Suppressor macrophage (primary cell): Measurements from ENCODE around the gene FALEC.
A peak's percentile ranks its signal among the peaks of the same experiment; 100 is the strongest.

ENCODE experiments used
- DNase-seq, 4 experiments: peaks; one replicate each; pipeline ENCODE4 v3.0.0-alpha.2; 2020 to 2022
- total RNA-seq, 17 experiments: gene quantifications; one replicate each; lab custom pipeline; 2026; ENCODE audit warnings: mixed read lengths in 6 of 17, inconsistent platforms in 3 of 17; lab: John Stamatoyannopoulos, UW

The FALEC gene
- 0 to 0.66 (median 0.03) reads per million in 17 experiments for total RNA-seq

- DNase-seq = peak; percentile 98 to 99 (median 98)
Measured at GRCh38 chr1:150515328-150516049, at the start of gene FALEC. TSS of gene FALEC (plus strand) at chr1:150515752.

GRCh38 chr1:150466964-150467363 is 48.6 kb upstream of the FALEC start:
- DNase-seq = no peak

DNA sequence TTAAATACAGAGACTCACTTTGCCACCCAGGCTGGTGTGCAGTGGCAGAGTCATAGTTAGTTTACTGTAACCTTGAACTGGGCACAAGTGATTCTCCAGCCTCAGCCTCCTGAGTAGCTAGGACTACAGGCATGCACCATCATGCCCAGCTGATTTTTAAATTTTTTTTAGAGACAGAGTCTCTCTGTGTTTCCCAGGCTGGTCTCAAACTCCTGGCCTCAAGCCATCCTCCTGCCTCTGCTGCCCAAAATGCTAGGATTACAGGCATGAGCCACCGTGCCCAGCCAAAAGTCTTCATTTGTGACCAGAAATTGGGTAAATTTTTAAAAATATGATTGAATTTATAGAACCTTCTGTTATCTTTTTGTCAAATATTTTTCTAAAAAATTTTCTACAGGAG is 46.3 kb upstream of the FALEC start:
- no peak for DNase-seq

GRCh38 chr1:150472601-150473200 is 42.9 kb upstream of the FALEC start:
- DNase-seq = no peak

GRCh38 chr1:150473659-150474058 is 41.9 kb upstream of the FALEC start:
- DNase-seq = no peak

- DNase-seq = no peak
Measured at GRCh38 chr1:150474869-150475268, 40.7 kb upstream of the FALEC start.

GRCh38 chr1:150476754-150477153 is 38.8 kb upstream of the FALEC start:
- DNase-seq = no peak

GRCh38 chr1:150477320-150477719 is 38.2 kb upstream of the FALEC start:
- no peak for DNase-seq

GRCh38 chr1:150477733-150478132 is 37.8 kb upstream of the FALEC start:
- DNase-seq = no peak

GRCh38 chr1:150479370-150479769 is 36.2 kb upstream of the FALEC start:
- no peak for DNase-seq

GRCh38 chr1:150479927-150480352 is 35.6 kb upstream of the FALEC start:
- DNase-seq = no peak

DNA sequence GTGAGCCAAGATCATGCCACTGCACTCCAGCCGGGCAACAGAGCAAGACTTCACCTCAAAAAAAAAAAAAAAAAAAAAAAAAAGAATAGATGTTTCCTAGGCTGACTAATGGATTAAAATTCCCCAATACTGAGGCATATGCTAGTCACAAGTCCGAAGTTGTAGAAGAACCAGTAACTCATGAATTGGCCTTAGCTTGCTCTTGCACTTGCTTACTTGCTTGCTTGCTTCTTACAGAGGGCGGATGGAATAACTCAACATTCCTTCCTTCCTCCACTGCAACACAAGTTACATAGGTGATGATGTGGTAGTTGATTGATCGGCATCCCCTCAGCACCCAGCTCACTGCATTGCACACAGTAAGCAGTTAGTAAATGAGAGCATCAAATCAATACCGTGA is 31.1 kb upstream of the FALEC start:
- DNase-seq = no peak

- DNase-seq = peak in 3 of 4 experiments; percentile 12 to 33 (median 31)
Measured at GRCh38 chr1:150484861-150485260, 30.7 kb upstream of the FALEC start.

DNA sequence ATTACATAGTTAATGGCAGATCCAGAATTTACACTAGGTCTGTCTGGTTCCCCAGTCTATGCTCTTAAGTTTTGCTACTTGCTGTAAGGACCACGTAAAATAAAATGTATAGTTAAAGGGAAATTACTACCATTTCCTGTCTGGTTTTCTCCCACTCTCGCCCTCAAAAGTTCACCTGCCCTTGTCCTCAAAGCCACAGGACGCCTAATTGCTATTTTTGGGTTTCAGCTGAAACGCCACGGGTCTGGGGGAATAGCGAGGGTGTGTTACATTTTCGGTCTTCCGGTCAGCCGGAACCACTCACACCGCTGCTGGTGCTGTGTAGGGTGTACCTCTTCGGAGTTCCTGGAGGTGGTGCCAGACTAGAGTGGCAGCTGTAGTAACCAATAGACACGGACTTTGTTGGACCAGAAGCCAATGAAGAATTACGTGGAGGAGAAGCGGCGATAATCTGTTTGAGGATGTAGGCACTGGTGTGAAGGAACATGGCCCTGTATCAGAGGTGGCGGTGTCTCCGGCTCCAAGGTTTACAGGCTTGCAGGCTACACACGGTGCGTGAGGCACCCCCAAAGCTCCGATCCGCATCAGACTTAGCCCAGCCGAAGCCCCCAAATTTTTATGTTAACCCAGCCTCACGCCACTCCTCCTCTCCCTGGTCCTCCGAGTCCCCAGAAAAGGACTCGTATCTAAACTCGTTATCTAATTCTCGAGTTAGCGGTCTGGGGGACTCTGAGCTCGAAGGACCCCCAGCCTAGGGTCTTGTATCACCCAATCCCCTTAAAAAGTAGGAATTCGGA is 28.4 kb upstream of the FALEC start, which contains the start of gene TARS2:
TARS2 (plus strand) TSS at position 454 of the 797 bp plus-strand sequence; CDS start at position 486, 32 bp downstream.
- peak; percentile 96 to 100 (median 98) for DNase-seq

DNA sequence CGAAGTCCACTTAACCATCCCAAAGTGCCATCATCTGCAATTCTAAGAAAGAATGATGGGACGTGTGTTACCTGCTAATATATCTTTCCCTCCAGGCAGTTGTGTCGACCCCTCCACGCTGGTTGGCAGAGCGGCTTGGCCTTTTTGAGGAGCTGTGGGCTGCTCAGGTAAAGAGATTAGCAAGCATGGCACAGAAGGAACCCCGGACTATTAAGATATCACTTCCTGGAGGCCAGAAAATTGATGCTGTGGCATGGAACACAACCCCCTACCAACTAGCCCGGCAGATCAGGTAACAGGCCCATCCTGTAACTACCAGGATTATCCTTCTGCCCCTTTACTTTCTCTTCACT is 27.8 kb upstream of the FALEC start:
- DNase-seq = no peak

DNA sequence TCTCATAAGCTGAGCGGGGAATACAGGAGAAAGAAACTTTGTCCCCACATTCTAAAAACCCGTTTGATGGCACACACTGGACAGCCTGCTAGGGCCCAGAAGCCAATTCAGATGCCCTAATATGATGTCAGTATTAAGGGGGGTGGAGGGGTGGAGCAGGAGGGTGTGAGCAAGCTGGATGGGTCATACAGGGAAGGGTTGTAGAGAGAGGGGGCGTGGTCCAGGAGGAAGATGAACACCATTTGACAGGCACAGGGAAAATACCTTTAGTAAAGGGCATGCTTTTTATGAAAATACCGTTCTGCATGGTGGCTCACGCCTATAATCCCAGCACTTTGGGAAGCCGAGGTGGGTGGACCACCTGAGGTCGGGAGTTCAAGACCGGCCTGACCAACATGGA is 22.4 kb upstream of the FALEC start:
- no peak for DNase-seq

DNA sequence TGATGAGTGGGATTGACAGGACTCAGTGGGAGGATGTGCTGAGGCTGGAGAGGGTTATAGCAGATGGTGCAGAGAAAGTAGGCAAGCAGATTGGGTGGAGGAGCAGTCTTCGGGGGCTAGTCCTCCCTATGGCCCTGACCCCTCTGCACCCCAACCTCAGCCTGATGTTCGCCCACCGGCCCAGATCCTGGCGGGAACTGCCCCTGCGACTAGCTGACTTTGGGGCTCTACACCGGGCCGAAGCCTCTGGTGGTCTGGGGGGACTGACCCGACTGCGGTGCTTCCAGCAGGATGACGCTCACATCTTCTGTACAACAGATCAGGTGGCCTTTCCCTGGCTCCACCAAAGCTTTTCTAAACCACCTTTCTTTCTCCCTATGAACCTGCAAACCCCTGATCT is 17.2 kb upstream of the FALEC start:
- DNase-seq = no peak

GRCh38 chr1:150505431-150505830 is 10.1 kb upstream of the FALEC start:
- DNase-seq = no peak

DNA sequence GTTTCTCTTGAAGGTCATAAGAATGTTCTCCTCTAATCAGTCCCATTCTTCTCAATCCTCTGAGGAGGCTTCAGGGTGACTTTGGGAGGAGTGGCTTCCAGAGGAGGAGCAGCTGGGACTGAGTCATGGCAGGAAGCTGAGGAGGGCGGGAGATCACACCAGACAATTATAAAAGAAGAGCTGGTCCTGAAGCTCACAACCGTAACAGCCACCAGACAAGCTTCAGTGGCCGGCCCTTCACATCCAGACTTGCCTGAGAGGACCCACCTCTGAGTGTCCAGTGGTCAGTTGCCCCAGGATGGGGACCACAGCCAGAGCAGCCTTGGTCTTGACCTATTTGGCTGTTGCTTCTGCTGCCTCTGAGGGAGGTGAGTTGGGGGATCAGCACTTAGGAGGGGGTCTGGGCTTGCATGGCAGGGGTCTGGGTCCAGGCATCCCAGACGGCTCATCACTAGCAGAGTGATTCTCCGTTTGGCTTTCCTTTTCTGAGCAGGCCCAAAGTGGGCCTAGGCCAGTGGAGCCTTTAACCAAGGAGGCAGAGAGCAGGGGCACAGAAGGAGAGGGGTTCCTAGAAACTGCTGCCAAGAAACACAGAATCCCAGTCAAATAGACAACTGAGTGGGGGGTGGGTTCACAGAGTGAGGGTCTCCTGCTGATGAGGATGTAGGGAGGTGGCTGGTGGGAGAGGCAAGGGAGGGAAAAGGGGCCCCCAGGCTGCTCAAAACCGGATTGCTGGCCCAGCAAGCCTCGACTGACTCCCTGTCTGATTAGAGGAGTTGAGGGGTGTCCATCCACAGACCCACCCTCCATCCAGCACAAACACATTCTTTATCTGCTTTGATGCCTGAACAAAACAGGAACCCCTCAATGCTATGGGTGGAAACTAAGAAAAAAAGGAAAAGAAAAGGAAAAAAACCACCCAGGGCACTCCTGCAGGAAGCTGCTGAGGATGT is 7.4 kb upstream of the FALEC start, which contains the start of gene ECM1:
ECM1 (plus strand) TSS at position 198 of the 953 bp plus-strand sequence; CDS start at position 299, 101 bp downstream.
- peak; percentile 71 to 86 (median 84) for DNase-seq

- DNase-seq = peak in 1 of 4 experiments; percentile 11
Measured at GRCh38 chr1:150508982-150509381, 6.6 kb upstream of the FALEC start.

DNA sequence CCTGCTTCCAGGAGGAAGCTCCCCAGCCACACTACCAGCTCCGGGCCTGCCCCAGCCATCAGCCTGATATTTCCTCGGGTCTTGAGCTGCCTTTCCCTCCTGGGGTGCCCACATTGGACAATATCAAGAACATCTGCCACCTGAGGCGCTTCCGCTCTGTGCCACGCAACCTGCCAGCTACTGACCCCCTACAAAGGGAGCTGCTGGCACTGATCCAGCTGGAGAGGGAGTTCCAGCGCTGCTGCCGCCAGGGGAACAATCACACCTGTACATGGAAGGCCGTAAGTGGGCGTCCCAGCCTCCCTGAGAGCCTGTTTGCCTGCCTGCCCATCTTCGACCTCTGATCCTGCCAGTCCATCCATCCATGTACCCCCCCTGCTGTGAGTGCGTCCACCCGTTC is 4.0 kb upstream of the FALEC start:
- DNase-seq = no peak
